DND-41 (cell line): ENCODE results near the gene DCAF8.

ENCODE experiments used
- ATAC-seq: fragments of 200-7000 bp; cut with Tn5 transposase; 3 replicates; pipeline ENCODE4 v1.9.1; 2021; ENCODE audit warnings: low read depth; ENCODE audit not compliant: insufficient read depth
- DNase-seq: peaks from one replicate; pipeline ENCODE4 v3.0.0-alpha.2; 2020
- H2AFZ ChIP-seq: 2 replicates; pipeline ENCODE4 v1.6.0; 2012; ENCODE audit warnings: low read depth, low read length
- H3K27ac ChIP-seq: 2 replicates; pipeline ENCODE4 v1.5.1; 2012; ENCODE audit warnings: low read length, inconsistent platforms
- H3K27me3 ChIP-seq: fragments of 200-600 bp; sonication (generic); 2 replicates; pipeline ENCODE4 v1.6.0; 2012; ENCODE audit warnings: low read length, mild to moderate bottlenecking, inconsistent platforms; ENCODE audit not compliant: insufficient read depth, poor library complexity
- H3K36me3 ChIP-seq: 2 replicates; pipeline ENCODE4 v1.5.1; 2012; ENCODE audit warnings: low read length, inconsistent platforms; ENCODE audit not compliant: insufficient read depth
- H3K4me1 ChIP-seq: 2 replicates; pipeline ENCODE4 v1.5.1; 2012; ENCODE audit warnings: mild to moderate bottlenecking, low read length; ENCODE audit not compliant: insufficient read depth
- H3K4me2 ChIP-seq: 2 replicates; pipeline ENCODE4 v1.6.0; 2012; ENCODE audit warnings: mild to moderate bottlenecking, moderate library complexity, low read length, inconsistent platforms; ENCODE audit not compliant: insufficient read depth
- H3K4me3 ChIP-seq, 2 experiments: fragments of 200-600 bp in 1 of 2; shearing (Covaris generic) in 1 of 2; 2 replicates each; pipeline ENCODE4 v1.5.1; 2012 to 2016; ENCODE audit warnings: inconsistent platforms in 2 of 2, low read length in 2 of 2, mild to moderate bottlenecking in 2 of 2, low read depth in 1 of 2, moderate library complexity in 1 of 2
- H3K79me2 ChIP-seq: 2 replicates; pipeline ENCODE4 v1.6.0; 2012; ENCODE audit warnings: low read length, inconsistent platforms; ENCODE audit not compliant: insufficient read depth
- H3K9ac ChIP-seq: 2 replicates; pipeline ENCODE4 v1.6.0; 2012; ENCODE audit warnings: low read depth, mild to moderate bottlenecking, inconsistent platforms, low read length, moderate library complexity
- H3K9me3 ChIP-seq: 2 replicates; pipeline ENCODE4 v1.5.1; 2012; ENCODE audit warnings: low read length, moderate library complexity, mild to moderate bottlenecking, inconsistent platforms; ENCODE audit not compliant: insufficient read depth, severe bottlenecking
- H4K20me1 ChIP-seq: 2 replicates; pipeline ENCODE4 v1.6.0; 2012; ENCODE audit warnings: low read length; ENCODE audit not compliant: insufficient read depth
- EZH2 ChIP-seq: IDR thresholded peaks from 3 replicates; pipeline ENCODE4 v1.6.1; 2012; ENCODE audit warnings: borderline replicate concordance, low read depth, mild to moderate bottlenecking, moderate library complexity, low read length, inconsistent platforms; ENCODE audit not compliant: severe bottlenecking
- TF ChIP-seq, protein P1 (sequence below): IDR thresholded peaks from 2 replicates; pipeline ENCODE4 v1.5.1; 2012; ENCODE audit warnings: borderline replicate concordance, low read length, moderate library complexity, mild to moderate bottlenecking; ENCODE audit not compliant: poor library complexity, severe bottlenecking; ENCODE audit errors: extremely low read depth

Gene DCAF8

DNA sequence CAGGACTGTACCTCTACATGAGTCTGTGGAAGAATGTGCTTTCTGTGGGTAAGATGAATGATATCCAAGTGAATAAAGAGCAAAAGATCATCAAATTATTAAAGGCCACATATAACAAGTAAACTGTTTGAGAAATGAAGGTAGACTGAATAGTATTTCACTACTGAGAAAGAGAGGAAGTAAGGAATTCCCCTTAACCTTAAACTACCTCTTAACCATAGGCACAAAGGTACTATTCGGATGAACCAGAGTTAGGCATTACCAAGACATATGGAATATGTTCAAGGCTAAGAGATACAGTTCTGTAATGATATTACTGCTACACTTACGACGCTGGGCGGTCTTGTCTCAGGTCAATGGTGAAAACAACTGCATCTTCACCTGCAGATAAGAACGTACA is 25.5 kb downstream of the DCAF8 start:
- Histone ChIP-seq H3K4me1 (no peaks in the 10 kb centered on the region), H3K27ac (no peak overlapping the region), H2AFZ (no peak overlapping the region), H3K27me3 (no peaks in the 10 kb centered on the region), H3K4me3 (no peak overlapping the region), H3K9me3 (no peaks in the 10 kb centered on the region), H3K36me3 (peaks cover 94% of the 10 kb centered on the region), H3K79me2 (peaks cover 6% of the 10 kb centered on the region), H3K9ac (no peak overlapping the region), H3K4me2 (no peak overlapping the region), H4K20me1 (peaks cover 5% of the 10 kb centered on the region; the same call in 1 of the 2 replicates)
- DNase-seq (no peak), ATAC-seq (no peak)
- TF ChIP-seq, protein P1, sequence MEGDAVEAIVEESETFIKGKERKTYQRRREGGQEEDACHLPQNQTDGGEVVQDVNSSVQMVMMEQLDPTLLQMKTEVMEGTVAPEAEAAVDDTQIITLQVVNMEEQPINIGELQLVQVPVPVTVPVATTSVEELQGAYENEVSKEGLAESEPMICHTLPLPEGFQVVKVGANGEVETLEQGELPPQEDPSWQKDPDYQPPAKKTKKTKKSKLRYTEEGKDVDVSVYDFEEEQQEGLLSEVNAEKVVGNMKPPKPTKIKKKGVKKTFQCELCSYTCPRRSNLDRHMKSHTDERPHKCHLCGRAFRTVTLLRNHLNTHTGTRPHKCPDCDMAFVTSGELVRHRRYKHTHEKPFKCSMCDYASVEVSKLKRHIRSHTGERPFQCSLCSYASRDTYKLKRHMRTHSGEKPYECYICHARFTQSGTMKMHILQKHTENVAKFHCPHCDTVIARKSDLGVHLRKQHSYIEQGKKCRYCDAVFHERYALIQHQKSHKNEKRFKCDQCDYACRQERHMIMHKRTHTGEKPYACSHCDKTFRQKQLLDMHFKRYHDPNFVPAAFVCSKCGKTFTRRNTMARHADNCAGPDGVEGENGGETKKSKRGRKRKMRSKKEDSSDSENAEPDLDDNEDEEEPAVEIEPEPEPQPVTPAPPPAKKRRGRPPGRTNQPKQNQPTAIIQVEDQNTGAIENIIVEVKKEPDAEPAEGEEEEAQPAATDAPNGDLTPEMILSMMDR: no peak
- no peak for TF ChIP-seq EZH2

DNA sequence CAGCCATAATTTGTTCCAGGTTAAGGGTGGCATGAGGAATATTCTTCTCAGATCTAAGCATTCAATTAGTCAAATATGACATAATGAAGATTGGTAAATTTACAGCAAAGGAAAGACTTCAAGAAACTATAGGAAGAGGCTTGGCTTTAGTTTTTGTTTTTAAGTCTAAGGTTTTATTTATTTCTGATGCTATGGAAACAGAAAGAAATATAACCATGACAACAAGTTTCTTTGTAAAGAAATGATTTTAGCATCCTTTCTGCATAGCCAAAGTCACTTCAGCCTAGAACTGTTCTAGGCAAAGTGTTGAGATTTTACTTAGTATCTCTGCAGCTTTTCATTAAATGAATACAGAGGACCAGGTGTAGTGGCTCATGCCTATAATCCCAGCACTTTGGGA is 29.4 kb downstream of the DCAF8 start:
- no peak overlapping the region for H3K4me2 ChIP-seq
- TF ChIP-seq, protein P1: no peak
- no peak for TF ChIP-seq EZH2
- H3K9me3 ChIP-seq: no peaks in the 10 kb centered on the region
- H3K4me1 ChIP-seq: no peaks in the 10 kb centered on the region
- DNase-seq (no peak), ATAC-seq (no peak)
- H3K36me3 ChIP-seq: peaks cover 94% of the 10 kb centered on the region
- no peak overlapping the region for H3K9ac ChIP-seq
- H2AFZ ChIP-seq: no peak overlapping the region
- H3K4me3 ChIP-seq: no peak overlapping the region
- no peaks in the 10 kb centered on the region for H4K20me1 ChIP-seq
- H3K27ac ChIP-seq: no peak overlapping the region
- H3K27me3 ChIP-seq: no peaks in the 10 kb centered on the region
- no peaks in the 10 kb centered on the region for H3K79me2 ChIP-seq

DNA sequence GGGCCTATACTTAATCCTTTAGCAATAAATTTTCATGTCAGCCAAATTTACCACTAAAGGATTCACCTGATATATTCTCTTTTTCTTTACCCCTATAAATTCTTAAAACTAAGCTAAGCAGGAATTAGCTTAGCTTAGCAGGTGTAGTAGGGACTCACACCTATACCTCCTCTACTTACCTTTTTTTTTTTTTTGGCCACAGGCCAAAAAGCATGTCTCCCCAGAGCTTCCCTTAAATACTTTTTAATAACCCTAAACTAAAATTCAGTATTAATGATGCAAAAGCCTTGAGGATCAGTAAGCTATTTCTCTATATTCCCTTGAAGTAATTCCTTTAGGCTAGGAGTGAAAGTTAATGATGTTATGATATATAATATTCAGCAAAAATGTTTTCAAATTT is 33.9 kb downstream of the DCAF8 start:
- no peaks in the 10 kb centered on the region for H4K20me1 ChIP-seq
- no peak overlapping the region for H2AFZ ChIP-seq
- no peak for TF ChIP-seq EZH2
- TF ChIP-seq, protein P1: no peak
- peaks cover 98% of the 10 kb centered on the region for H3K36me3 ChIP-seq
- ATAC-seq (no peak), DNase-seq (no peak)
- H3K4me2 ChIP-seq: no peak overlapping the region
- no peak overlapping the region for H3K27ac ChIP-seq
- no peak overlapping the region for H3K9ac ChIP-seq
- H3K4me1 ChIP-seq: no peaks in the 10 kb centered on the region
- H3K9me3 ChIP-seq: no peaks in the 10 kb centered on the region
- no peak overlapping the region for H3K4me3 ChIP-seq
- no peaks in the 10 kb centered on the region for H3K79me2 ChIP-seq
- no peaks in the 10 kb centered on the region for H3K27me3 ChIP-seq

DNA sequence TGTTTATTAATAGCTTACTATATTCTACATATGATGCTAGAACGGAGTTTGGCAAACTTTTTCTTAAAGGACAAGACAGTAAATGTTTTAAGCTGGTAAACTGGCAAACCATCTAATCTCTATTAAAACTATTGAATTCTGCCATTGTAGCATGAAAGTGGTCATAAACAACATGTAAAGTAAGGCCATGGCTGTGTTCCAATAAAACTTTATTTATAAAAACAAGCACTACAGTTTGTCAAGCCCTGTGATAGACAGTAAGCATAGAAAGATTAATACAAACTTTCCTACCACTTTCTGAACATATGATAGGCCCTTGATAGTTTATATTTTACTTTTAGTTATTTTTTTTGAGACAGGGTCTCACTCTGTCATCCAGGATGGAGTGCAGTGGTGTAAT is 34.8 kb downstream of the DCAF8 start:
- ATAC-seq (no peak), DNase-seq (no peak)
- Histone ChIP-seq H3K9me3 (no peaks in the 10 kb centered on the region), H2AFZ (no peak overlapping the region), H3K79me2 (no peaks in the 10 kb centered on the region), H3K4me1 (no peaks in the 10 kb centered on the region), H3K27ac (no peak overlapping the region), H3K9ac (no peak overlapping the region), H3K27me3 (no peaks in the 10 kb centered on the region), H4K20me1 (no peaks in the 10 kb centered on the region), H3K4me2 (no peak overlapping the region), H3K4me3 (no peak overlapping the region), H3K36me3 (peaks cover 99% of the 10 kb centered on the region)
- TF ChIP-seq, protein P1: no peak
- TF ChIP-seq EZH2: no peak
